Activated T-cell treated with anti-CD3 and anti-CD28 coated beads for 1 hour (primary cell): Measurements from ENCODE around the gene TBC1D2B.

ENCODE experiments used
- DNase-seq: peaks from one replicate; pipeline ENCODE4 v3.0.0-alpha.2; 2020; ENCODE audit warnings: low read depth

TBC1D2B gene

GRCh38 chr15:78097667-78098066, 20.2 kb upstream of the TBC1D2B start:
- no peak for DNase-seq

DNA sequence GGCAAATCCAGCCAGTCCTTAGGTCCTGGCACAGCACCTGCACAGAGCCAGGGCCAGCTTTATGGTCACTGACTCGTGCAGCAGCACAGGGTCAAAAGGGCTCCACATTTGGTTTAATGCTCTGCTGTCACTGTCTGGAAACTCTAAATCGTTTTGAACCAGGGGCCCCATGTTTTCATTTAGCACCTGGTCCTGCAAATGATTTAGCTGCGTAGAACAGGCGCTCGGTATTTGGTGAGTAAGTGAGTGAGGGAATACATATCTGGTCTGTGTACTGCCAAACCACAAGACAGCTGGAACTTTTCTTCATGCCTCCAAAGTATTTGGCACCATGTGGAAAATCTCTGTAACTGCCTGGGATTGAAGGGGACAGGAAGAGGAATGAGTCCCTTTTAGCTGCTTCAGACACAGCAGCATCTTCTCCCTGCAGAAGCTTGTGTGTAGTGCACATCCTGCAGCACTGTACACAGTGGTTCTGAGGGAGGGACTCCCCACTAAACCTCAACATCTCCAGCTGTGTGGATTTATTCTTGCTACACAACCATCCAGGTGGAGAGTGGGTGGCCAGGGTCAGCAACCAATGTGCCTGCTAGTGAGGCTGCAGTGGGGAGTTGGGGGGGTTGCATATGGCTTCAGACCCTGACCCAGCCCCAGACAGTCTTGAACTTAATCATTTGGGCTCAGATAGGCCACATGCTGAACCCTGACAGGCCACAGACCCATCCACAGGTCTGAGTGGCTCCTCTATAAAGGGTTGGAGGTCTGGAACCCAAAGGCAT, 15.9 kb upstream of the TBC1D2B start:
- no peak for DNase-seq

DNA sequence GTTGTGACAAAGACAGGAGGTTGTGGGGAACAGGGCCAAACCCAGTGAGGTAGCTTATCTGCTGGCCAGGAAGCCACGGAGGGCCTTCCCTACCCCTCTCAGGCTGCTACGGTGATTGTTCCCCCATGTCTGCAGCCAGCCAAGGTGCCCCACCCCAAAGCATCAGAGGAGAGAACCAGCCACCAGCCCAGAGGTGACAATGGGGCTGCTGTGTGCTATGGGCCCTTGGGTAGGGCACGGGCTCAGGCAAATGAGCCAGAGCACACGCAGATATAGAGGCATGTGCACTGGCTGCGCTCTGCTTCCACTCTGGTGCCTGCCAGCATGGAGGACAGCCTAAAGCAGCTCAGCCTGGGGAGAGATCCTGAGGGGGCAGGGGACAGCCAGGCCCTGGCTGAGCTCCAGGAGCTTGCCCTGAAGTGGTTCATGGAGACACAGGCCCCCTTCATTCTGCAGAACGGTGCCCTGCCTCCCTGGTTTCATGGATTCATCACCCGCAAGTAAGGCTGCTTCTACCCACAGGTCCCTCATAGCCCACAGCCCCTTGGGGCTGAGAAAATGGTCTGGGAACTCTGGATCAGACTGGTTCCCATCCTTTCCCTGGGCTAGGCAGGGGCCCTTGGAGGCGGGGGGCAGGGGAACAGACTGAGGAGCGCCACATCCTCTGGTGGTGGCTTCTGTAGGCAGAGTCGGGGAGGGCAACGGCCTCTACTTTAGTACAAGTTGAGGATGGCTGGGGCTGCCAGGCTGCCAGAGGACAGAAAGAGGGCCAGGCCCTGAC, 14.9 kb upstream of the TBC1D2B start, which contains the start of gene SH2D7:
Gene SH2D7, plus strand, starts transcription at position 301 of the 781 bp plus-strand sequence. Its CDS starts 24 bp downstream, at position 325.
- no peak for DNase-seq

- no peak for DNase-seq
These were observed 13.0 kb upstream of the TBC1D2B start for GRCh38 chr15:78090422-78091063.

- no peak for DNase-seq
These were observed 11.2 kb upstream of the TBC1D2B start for GRCh38 chr15:78088773-78089080.

DNA sequence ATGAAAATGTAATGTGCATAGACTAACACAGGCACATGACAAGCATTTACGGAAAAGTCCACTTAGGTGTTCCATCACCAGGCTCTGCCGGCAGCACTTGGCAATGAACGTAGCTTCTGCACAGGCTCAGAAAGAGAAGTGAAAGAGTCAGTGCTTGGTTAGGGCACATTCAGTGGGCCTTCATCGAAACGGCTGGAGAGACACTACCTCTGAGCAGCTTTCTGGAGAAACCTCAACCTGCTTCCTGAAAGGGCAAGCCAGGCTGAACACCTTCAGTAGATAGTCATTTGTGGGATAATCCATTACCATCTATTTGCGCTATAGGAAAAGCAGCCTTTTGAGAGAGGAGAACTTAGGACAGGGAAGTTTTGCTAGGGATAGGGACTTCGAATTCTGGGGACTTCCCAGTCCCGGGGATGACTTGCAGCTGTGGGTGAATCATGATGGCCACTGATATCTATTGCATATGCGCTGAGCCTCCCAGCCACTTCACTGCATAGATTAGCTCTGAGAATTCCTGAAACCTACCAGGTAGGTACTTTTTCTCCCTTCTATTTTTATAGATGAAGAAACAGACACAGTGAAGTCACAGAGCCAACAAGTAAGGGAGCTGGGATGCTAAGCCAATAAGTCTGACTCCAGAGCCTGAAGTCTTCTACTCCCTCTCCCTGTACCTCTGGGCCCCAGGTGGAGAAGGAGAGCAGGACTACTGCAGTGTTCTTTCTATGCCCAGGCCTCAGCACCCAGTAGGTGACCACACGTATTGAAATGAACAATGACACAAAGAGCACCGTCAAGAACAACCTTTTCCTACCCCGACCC, 10.7 kb upstream of the TBC1D2B start:
- no peak for DNase-seq

GRCh38 chr15:78085928-78086327, 8.4 kb upstream of the TBC1D2B start:
- no peak for DNase-seq

DNA sequence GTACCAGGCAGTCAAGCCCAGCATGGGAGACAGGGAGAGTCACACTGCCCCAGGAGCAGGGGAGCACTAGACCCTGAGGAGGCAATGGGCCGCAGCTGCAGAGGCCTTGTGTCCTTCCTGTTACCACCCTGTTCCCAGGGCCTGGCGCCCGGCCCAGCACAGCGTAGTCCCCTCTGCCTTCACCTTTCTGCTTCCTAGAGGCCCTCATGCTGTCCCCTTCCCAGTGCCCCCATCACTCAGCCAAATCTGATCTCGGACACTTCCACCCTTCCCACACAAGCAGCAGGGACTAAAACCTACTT, 6.9 kb upstream of the TBC1D2B start:
- DNase-seq: no peak

DNA sequence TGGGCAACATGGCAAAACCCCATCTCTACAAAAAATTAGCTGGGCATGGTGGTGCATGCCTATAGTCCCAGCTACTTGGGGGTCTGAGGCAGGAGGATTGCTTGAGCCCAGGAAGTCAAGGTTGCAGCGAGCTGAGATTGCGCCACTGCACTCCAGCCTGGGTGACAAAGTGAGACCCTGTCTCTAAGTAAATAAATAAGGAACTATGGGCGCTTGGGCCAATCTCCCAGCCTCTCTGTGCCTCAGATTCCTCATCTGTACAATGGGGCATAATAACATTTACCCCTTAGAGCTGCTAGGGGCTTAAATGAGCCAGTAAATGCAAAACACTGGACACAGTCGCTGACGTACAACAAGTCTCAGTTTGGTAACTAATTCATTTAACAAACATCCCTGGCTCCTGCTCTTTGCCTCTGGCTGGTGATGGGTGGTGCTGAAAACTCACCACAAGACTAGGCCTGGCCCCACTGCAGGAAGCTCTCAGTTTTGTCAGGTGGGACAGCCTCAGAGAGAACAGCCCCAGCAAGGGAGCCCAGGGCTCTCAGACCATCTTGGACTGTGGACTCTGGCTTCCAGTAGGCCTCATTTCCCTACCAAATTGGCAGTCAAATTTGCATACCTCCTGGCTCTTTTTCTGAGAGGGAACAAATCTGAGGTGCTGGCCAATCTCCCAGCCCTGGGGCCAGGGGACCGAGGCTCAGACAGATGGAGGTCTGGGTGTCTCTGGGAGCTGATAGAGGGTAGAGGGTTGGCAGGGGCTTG, 6.4 kb upstream of the TBC1D2B start:
- DNase-seq: no peak

DNA sequence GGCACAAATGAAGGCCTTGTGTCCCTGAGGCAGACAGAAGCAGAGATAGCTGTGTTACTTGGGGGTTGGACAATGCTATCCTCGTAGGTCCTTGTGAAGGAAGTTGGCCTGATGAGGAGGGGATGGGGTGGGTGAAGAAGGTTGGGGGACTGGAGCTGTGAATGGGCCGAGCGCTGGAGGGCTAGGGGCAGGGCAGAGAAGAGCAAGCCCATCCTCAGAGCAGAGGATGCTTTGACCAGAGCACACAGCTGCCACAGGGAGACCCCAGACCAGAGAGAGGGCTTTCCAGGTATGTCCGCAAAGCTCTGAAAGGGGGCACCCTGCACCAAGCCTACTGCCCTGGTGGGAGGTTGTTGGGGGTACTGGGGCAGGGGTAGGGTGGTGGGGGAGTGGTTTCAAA, 5.7 kb upstream of the TBC1D2B start:
- DNase-seq: no peak

DNA sequence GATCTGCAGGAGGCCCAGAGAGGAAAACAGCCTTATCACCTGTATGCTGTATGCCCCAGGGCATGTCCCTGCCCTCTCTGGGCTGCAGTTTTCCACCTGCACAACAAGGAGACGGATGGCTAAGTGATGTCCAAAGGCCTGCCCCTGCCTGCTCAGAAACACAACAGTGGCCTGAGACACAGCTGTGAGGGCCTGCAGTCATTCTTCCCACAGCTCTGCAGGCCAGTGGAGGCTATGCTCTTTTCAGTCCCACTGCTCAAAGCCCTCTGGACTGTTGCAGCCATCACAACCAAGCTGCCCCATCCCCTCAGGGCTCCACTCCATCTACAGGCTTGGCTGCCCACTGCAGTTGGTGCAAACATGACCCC, 5.2 kb upstream of the TBC1D2B start:
- no peak for DNase-seq

- DNase-seq: no peak
These were observed 4.7 kb upstream of the TBC1D2B start for GRCh38 chr15:78082106-78082742.

- DNase-seq: no peak
These were observed 2.6 kb upstream of the TBC1D2B start for GRCh38 chr15:78080088-78080460.

GRCh38 chr15:78079298-78080087, 2.0 kb upstream of the TBC1D2B start:
- no peak for DNase-seq

GRCh38 chr15:78077871-78078210, 330 bp upstream of the TBC1D2B start:
- no peak for DNase-seq

GRCh38 chr15:78076231-78077052, 1.1 kb downstream of the TBC1D2B start:
- no peak for DNase-seq

GRCh38 chr15:78075490-78076230, 1.9 kb downstream of the TBC1D2B start:
- DNase-seq: no peak

DNA sequence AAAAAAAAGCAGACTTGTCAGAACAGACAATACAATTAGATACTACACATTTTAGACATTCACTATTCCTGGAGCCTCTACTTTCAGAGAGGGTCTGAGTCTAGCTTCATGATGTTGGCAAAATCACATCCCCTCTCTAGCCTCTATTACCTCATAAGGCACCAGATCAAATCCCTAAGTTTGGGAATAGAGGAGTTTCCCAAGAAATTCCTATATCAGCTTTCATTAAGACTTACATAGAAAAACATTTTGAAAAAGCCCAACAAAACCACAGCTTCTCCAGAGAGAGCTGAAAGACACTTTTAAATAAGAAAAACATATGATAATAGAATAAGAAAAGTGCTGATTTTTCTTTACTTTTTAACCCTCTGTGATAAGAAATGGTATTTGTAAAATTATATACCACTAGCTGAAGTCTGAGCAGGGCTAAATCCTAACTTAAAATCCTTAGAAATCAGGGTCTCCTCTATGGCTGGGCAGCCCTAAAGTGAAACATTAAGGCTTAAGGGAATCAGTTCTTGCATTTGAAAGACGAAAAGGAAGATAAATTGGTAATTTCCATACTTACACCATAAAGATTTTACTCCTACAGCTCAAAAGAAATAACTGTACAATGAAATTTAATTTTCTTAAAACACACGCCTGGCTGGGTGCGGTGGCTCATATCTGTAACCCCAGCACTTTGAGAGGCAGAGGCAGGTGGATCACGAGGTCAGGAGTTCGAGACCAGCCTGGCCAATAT, 4.3 kb downstream of the TBC1D2B start:
- DNase-seq: no peak
